OCI-LY3 (cell line): ENCODE data around the gene OR7A5.

Experiments used
- EZH2phosphoT487 ChIP-seq: fragments of 200-600 bp; shearing (Covaris generic); IDR thresholded peaks from 2 replicates; pipeline ENCODE4 v1.6.1; 2018; ENCODE audit warnings: antibody characterized with exemption, mixed run types, low read depth
- TF ChIP-seq, protein P1 (sequence below): fragments of 200-600, 300-600 bp; sonication (generic); IDR thresholded peaks from 2 replicates; pipeline ENCODE4 v1.5.1; 2014; ENCODE audit warnings: antibody characterized with exemption, low read length, low read depth

GRCh38 chr19:14814982-14815652 lies 19.9 kb downstream of the OR7A5 start:
- TF ChIP-seq, protein P1, sequence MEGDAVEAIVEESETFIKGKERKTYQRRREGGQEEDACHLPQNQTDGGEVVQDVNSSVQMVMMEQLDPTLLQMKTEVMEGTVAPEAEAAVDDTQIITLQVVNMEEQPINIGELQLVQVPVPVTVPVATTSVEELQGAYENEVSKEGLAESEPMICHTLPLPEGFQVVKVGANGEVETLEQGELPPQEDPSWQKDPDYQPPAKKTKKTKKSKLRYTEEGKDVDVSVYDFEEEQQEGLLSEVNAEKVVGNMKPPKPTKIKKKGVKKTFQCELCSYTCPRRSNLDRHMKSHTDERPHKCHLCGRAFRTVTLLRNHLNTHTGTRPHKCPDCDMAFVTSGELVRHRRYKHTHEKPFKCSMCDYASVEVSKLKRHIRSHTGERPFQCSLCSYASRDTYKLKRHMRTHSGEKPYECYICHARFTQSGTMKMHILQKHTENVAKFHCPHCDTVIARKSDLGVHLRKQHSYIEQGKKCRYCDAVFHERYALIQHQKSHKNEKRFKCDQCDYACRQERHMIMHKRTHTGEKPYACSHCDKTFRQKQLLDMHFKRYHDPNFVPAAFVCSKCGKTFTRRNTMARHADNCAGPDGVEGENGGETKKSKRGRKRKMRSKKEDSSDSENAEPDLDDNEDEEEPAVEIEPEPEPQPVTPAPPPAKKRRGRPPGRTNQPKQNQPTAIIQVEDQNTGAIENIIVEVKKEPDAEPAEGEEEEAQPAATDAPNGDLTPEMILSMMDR, result no peak
- no peak for TF ChIP-seq EZH2phosphoT487
